GM18517 (cell line): ENCODE results near the gene TMEM42.

Experiments
- ATAC-seq: cut with Tn5 transposase; IDR thresholded peaks from one replicate; pipeline ENCODE4 v1.9.1; 2021; ENCODE audit warnings: mild to moderate bottlenecking, moderate library complexity; ENCODE audit not compliant: unreplicated experiment

Gene TMEM42

GRCh38 chr3:44870375-44871061, 8.8 kb downstream of the TMEM42 start:
- ATAC-seq = no peak

DNA sequence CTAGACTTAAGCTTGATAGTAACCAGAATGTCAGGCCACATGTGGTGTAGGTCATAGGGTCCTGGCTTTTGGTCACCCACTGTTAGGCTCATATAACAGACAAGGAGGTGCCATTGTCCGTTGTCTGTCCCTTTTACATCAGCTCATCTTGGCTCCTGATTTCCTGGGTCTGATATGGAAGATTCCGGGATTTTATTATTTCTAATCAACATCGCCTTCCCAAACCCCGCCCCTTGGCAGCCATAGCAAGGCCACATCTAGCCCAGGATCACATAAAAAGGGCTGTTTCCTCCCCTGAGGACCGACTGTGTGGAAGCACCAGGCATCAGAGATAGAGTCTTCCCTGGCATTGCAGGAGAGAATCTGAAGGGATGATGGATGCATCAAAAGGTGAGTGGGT, 12.6 kb downstream of the TMEM42 start, which contains the start of gene TGM4:
TSS of gene TGM4 (plus strand) at position 301 of the 400 bp plus-strand sequence. CDS start at position 372, 71 bp downstream.
- no peak for ATAC-seq

GRCh38 chr3:44875596-44875995, 13.9 kb downstream of the TMEM42 start:
- ATAC-seq = no peak

- no peak for ATAC-seq
Observed at GRCh38 chr3:44877333-44877732, 15.6 kb downstream of the TMEM42 start.

GRCh38 chr3:44880284-44880683, 18.6 kb downstream of the TMEM42 start:
- no peak for ATAC-seq

- no peak for ATAC-seq
Observed at GRCh38 chr3:44883213-44883955, 21.7 kb downstream of the TMEM42 start.

DNA sequence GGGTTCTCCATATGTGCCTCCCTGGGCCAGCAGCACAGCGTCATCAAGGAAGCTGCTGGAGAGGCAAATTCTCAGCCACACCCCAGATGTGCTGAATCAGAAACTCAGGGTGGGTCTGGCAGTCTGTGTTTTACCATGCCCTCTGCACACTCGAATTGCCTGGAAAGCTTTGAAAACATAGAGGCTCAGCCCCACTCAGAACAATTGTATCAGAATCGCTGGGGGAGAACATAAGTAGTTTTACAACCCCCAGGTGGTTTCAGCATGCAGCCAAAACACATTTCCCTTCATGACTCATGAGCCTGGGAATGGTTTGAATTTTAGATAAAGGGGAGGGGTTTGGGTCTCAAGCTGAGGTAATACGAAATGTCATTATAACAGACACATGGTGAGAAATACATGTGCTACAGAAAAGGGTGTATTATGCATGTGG, 22.3 kb downstream of the TMEM42 start:
- no peak for ATAC-seq

DNA sequence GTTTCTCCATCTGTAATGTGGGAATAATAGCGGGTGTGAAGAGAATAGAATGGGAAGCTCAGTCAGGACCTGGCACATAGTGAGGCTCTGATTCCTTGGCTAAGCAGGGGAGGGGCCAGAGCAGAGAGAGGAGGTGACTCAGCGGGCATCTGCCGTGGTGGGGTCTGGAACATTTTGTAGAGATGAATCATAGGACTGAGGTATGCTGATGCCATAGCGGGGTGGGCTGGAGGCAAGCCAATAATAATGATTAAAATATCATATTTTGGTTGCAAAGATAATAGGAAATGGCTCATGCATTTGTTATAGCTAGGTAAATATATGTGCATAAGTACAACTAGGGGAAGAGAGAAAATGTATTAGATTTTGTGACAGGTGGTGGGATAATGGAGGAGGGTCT, 23.9 kb downstream of the TMEM42 start:
- ATAC-seq = no peak

DNA sequence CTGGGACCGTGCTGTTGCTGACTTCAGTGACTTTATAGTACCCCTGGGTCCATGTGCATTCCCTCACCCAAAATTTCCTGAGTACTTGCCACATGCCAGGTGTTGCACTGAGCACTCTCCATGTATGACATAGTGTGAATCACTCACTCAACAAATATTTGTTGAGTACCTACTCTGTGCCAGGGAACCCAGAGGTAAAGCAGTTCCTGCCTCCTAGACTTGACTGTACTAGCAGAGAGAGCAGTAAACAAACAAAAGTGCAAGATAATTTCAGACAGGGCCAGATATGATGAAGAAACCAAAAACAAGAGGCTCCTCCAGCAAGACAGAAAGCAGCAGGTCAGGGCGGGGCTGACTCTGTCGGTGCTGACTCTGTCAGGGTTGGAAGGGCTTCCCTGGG, 24.8 kb downstream of the TMEM42 start:
- no peak for ATAC-seq

- no peak for ATAC-seq
Observed at GRCh38 chr3:44887101-44887500, 25.4 kb downstream of the TMEM42 start.

GRCh38 chr3:44890258-44890657, 28.5 kb downstream of the TMEM42 start:
- ATAC-seq = no peak

DNA sequence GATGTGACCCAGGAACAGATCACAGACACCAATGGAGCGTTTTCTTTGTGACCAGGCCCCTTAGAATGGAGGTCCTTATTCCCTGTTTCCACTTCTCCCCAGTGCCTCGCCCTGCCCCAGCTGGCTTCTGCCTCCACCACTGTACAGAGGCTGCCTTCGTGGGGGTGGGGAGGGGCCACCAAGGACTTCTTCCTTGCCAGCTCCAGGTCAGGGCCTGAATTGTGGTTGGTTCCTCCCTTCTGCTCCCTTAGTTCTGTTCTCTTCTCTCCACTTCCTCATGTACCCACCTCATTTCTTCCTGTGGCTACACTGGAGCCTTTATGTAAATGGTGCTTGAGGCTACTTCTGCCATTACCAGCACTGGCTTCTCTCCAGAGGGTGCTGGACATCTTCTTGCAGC, 29.1 kb downstream of the TMEM42 start:
- no peak for ATAC-seq

DNA sequence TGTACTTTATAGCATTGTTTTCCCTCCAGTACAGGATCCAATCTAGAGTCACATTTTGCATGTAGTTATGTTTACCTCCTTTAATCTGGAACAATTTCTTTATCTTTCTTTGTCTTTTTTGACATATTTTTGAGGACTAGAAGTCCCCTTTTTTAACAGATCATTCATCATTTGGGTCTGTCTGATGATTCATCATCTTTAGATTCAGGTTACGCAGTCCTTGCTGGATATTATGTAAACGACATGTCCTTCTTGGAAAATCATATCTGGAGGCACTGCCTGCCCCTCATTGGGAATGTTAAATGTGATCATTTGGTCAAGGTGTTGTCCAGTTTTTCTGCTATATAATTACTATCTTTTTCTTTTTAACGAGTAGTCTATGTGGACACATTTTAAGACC, 31.0 kb downstream of the TMEM42 start:
- no peak for ATAC-seq

GRCh38 chr3:44893097-44893496, 31.4 kb downstream of the TMEM42 start:
- no peak for ATAC-seq

DNA sequence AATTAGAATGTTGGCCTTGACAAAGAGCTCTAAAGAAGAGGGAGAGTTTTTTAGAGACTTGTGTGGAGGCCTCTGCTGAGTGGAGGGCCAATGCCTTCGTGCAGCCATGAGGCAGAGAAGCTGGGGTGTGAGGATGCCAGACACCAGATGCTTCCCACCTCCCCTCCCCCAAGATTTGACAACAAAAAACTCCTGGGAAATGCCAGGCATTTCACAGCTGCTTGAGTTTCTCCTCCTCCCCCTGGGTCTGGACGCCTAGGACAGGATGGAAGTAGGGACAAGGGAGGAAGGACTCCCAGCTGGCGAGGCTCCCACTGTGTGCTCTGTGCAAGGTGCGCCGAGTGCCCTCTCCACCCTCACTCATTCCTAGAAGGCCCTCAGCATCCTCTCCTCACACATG, 32.8 kb downstream of the TMEM42 start:
- no peak for ATAC-seq

- ATAC-seq = no peak
Observed at GRCh38 chr3:44896440-44896839, 34.7 kb downstream of the TMEM42 start.

DNA sequence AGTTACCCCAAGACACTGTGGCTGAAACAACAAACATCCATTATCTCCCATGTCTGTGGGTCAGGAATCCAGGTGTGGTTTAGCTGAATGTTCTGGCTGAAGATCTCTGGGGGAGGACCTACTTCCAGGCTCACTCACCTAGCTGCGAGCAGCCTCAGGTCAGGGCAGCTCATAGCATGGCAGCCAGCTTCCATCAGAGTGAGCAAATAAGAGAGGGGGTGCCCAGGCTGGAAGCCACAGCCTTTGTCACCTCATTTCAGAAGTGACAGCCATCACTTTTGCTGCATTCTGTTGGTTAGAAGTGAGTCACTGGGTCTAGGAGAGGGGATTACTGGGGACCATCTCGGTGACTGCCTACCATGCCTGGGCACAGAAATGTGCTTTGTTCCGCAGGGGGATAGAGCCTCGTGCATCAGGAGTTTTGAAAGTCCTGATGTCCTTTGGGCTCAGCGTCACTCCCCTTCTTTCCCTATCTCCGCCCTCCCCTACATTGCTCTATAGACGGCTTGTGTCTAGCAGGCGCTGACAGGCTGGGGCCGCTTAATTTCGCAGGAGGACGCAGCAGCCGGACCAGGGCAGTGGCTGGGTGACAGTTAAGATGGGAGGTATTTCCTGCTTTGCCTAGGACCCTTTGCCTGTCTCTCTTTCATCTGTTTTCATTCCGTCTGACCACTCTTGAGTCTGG, 38.1 kb downstream of the TMEM42 start:
- ATAC-seq = no peak

DNA sequence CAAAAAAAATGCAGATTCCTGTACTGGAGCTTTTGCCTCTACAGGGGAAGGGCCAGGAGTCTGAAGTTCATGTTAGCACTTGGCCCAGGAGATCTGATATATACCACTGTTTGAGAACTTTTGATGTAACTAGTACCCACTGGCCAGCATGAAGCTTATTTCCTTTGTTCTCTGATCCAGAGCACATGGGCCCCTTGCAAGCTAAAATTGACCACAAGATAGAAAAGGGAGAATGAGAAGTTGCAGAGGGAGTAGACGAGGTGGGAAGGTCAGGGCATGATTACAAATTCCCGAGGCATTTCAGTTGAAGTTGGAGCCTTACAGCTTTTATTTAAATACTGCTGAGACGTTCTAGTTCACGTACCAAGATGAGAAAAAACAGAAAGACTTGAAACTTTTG, 40.9 kb downstream of the TMEM42 start:
- ATAC-seq = no peak

- ATAC-seq = no peak
Observed at GRCh38 chr3:44903314-44903713, 41.6 kb downstream of the TMEM42 start.

DNA sequence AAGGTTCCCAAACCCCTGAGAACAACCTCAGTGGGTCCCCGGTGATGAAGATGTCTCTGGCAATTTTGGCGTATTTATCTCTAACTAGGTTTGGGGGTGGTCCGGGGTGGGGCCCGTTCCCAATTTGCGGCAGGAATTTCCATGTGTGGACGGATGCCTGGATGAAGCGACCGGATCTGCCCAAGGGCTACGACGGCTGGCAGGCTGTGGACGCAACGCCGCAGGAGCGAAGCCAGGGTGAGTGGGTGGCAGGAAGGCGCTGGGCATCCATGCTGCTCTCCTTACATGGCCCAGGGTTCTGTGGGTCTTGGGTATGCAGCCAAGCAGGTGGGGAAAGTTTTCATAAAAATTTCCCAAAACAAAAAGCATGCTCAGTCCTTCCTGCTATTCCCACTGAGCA, 42.0 kb downstream of the TMEM42 start:
- ATAC-seq = no peak

GRCh38 chr3:44905446-44906157, 43.9 kb downstream of the TMEM42 start:
- ATAC-seq = no peak
